Endothelial cell of umbilical vein (primary cell): ENCODE measurements around the gene INPP4B. TPM values are rescaled to one million over a fixed set of nuclear protein-coding genes. Genes with fewer than 3 reads are reported as not detected.

Experiments
- BruUV-seq: library from RNA; stranded (reverse); fragments of 400-500 nt; replicated peaks from 2 replicates; lab custom pipeline; 2021; lab: Mats Ljungman, UMichigan
- CTCF ChIA-PET: fragments of 300-600, 350-600 bp; sonication (Branson Sonifier 250); formaldehyde crosslinking; loops from one replicate; lab custom pipeline; 2021; ENCODE audit warnings: antibody characterized with exemption, inconsistent platforms; lab: Charles Lee
- POLR2A ChIA-PET: fragments of 300-600, 350-600 bp; sonication (Branson Sonifier 250); formaldehyde crosslinking; loops from one replicate; lab custom pipeline; 2021; ENCODE audit warnings: antibody characterized with exemption, inconsistent platforms; lab: Charles Lee
- DNase-seq: peaks from one replicate; pipeline ENCODE4 v3.0.0-alpha.2; 2011; ENCODE audit warnings: low read depth, low spot score
- FAIRE-seq: peaks from 2 replicates; lab custom pipeline; 2011; peaks lifted over from hg19 to GRCh38; lab: Jason Lieb, UNC
- H2AFZ ChIP-seq: 2 replicates; pipeline ENCODE4 v1.6.0; 2012; ENCODE audit warnings: low read depth, low read length, control low read depth, inconsistent platforms
- H3K27ac ChIP-seq: 2 replicates; pipeline ENCODE4 v1.5.1; 2011; ENCODE audit warnings: low read depth, mild to moderate bottlenecking, control low read depth, low read length, moderate library complexity; ENCODE audit not compliant: insufficient read depth
- H3K27me3 ChIP-seq, 2 experiments: 2 replicates each; pipeline versions ENCODE4 v1.6.0 to v1.6.1; 2011; ENCODE audit warnings: low read length in 2 of 2, mixed read lengths in 1 of 2; ENCODE audit not compliant: control insufficient read depth in 2 of 2, insufficient read depth in 2 of 2
- H3K36me3 ChIP-seq, 2 experiments: 2 replicates in 1 of 2; 3 replicates in 1 of 2; pipeline ENCODE4 v1.5.1; 2011; ENCODE audit warnings: low read length in 2 of 2, mild to moderate bottlenecking in 1 of 2, moderate library complexity in 1 of 2; ENCODE audit not compliant: control insufficient read depth in 2 of 2, insufficient read depth in 2 of 2; ENCODE audit errors: extremely low read depth in 1 of 2
- H3K4me1 ChIP-seq: 3 replicates; pipeline ENCODE4 v1.5.1; 2011; ENCODE audit warnings: mild to moderate bottlenecking, low read length; ENCODE audit not compliant: control insufficient read depth, insufficient read depth; ENCODE audit errors: extremely low read depth
- H3K4me2 ChIP-seq: 2 replicates; pipeline ENCODE4 v1.6.1; 2011; ENCODE audit warnings: low read length, control low read depth, mixed read lengths; ENCODE audit not compliant: insufficient read depth
- H3K4me3 ChIP-seq, 3 experiments: fragments of 200-600 bp in 1 of 3; sonication (generic), shearing (Covaris generic) in 1 of 3; replicated peaks in 1 of 3; 2 replicates each; pipeline ENCODE4 v1.5.1; 2011 to 2016; ENCODE audit warnings: control low read depth in 3 of 3, low read length in 3 of 3, mild to moderate bottlenecking in 2 of 3, inconsistent platforms in 1 of 3, low read depth in 1 of 3, moderate library complexity in 1 of 3; ENCODE audit not compliant: insufficient read depth in 1 of 3
- H3K79me2 ChIP-seq: 2 replicates; pipeline ENCODE4 v1.6.0; 2012; ENCODE audit warnings: low read length, inconsistent platforms; ENCODE audit not compliant: control insufficient read depth, insufficient read depth
- H3K9ac ChIP-seq: replicated peaks from 2 replicates; pipeline ENCODE3; 2011; ENCODE audit warnings: low read length, control low read depth; ENCODE audit not compliant: insufficient read depth; ENCODE audit errors: extremely low read depth
- H3K9me1 ChIP-seq: replicated peaks from 3 replicates; pipeline ENCODE4 v1.6.0; 2011; ENCODE audit warnings: mild to moderate bottlenecking, low read length; ENCODE audit not compliant: control insufficient read depth, insufficient read depth; ENCODE audit errors: extremely low read depth
- H3K9me3 ChIP-seq: replicated peaks from 2 replicates; pipeline ENCODE4 v1.5.1; 2012; ENCODE audit warnings: low read length, inconsistent platforms; ENCODE audit not compliant: control insufficient read depth, insufficient read depth
- H4K20me1 ChIP-seq: replicated peaks from 2 replicates; pipeline ENCODE3; 2011; ENCODE audit warnings: mild to moderate bottlenecking, low read length; ENCODE audit not compliant: control insufficient read depth, insufficient read depth; ENCODE audit errors: extremely low read depth
- CTCF ChIP-seq, 2 donors: IDR thresholded peaks; 1 replicate in 1 of 2; 2 replicates in 1 of 2; pipeline ENCODE4 v1.5.1; 2011; ENCODE audit warnings: low read length in 2 of 2, mild to moderate bottlenecking in 2 of 2, moderate library complexity in 2 of 2, control low read depth in 1 of 2, inconsistent platforms in 1 of 2, low read depth in 1 of 2; ENCODE audit not compliant: insufficient read depth in 1 of 2; ENCODE audit errors: extremely low read depth in 1 of 2
- EZH2 ChIP-seq: IDR thresholded peaks from 2 replicates; pipeline ENCODE4 v1.6.1; 2012; ENCODE audit warnings: borderline replicate concordance, low read depth, mild to moderate bottlenecking, moderate library complexity, low read length, inconsistent platforms; ENCODE audit not compliant: severe bottlenecking
- FOS ChIP-seq: IDR thresholded peaks from 2 replicates; pipeline ENCODE4 v1.6.1; 2011; ENCODE audit warnings: mild to moderate bottlenecking, low read length, moderate library complexity, borderline replicate concordance; ENCODE audit not compliant: insufficient read depth
- GATA2 ChIP-seq: IDR thresholded peaks from 2 replicates; pipeline ENCODE4 v1.7.0; 2011; ENCODE audit warnings: low read depth, mild to moderate bottlenecking, moderate library complexity, mixed read lengths, low read length; ENCODE audit not compliant: insufficient read length, insufficient read depth
- JUN ChIP-seq: IDR thresholded peaks from 2 replicates; pipeline ENCODE4 v1.6.1; 2011; ENCODE audit warnings: borderline replicate concordance, low read depth; ENCODE audit not compliant: insufficient read length, insufficient read depth
- MYC ChIP-seq: IDR thresholded peaks from one replicate; pipeline ENCODE4 v1.6.1; 2011; ENCODE audit warnings: mild to moderate bottlenecking, low read depth, low read length
- POLR2A ChIP-seq: IDR thresholded peaks from 2 replicates; pipeline ENCODE4 v1.6.1; 2012; ENCODE audit warnings: low read depth, mild to moderate bottlenecking, control low read depth, low read length
- POLR2AphosphoS5 ChIP-seq: IDR thresholded peaks from 2 replicates; pipeline ENCODE4 v1.6.1; 2012; ENCODE audit warnings: low read depth, mild to moderate bottlenecking, control low read depth, low read length, moderate library complexity; ENCODE audit not compliant: insufficient read depth
- dilution Hi-C: fragments of 300-500 bp; cut with MboI; formaldehyde crosslinking; loops from one replicate; pipeline ENCODE4 v1.15.0; 2019; ENCODE audit warnings: low sequenced_read_pairs; ENCODE audit not compliant: extremely low pct_ligation_motif_present
- intact Hi-C: fragments of 100-400 bp; cut with micrococcal nuclease; formaldehyde crosslinking; loops from one replicate; pipeline ENCODE4 v1.10.0; 2022
- polyA plus RNA-seq, 4 experiments: library from polyadenylated mRNA; depleted of rRNA in 3 of 4; stranded (reverse) in 3 of 4; unstranded in 1 of 4; fragments of >200 nt; gene quantifications; 2 replicates each; pipeline versions ENCODE4 v1.2.1 to v1.2.3, GENCODE V29; 2011 to 2012; ENCODE audit warnings: missing spikeins in 1 of 4
- total RNA-seq: library from RNA; stranded (reverse); gene quantifications from 2 replicates; pipeline ENCODE4 v1.2.3, GENCODE V29; 2021
- TF ChIP-seq, protein P1 (sequence below): IDR thresholded peaks from 2 replicates; pipeline ENCODE4 v1.6.1; 2011; ENCODE audit not compliant: insufficient read depth, insufficient read length

INPP4B gene
- total and polyA plus RNA-seq, 2 donors (not counting 3 experiments of a cell fraction or from before 2014, with no cell fraction given) = 0.41 to 3.1 TPM

DNA sequence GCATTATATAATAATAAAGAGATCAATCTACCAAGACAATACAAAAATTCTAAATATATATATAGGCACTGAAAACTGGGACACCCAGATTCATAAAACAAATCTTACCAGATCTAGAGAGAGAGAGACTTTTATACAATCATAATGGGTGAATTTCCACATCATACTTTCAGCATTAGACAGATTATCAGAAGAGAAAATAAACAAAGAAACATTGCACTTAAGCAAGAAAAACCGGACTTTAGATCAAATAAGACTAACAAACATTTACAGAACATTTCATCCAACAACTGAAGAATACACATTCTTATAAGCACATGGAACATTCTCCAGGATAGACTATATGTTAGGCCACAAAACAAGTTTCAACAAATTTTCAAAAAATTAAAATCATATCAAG is 245.1 kb downstream of the INPP4B start:
- TF ChIP-seq POLR2A (no peak), JUN (no peak), CTCF (IDR thresholded peaks at IDR 0.05; ENCODE audit: extremely low read depth in 1 of 2, insufficient read depth in 1 of 2, low read depth in 1 of 2, low read length in 2 of 2) (no peak)
- H3K27ac ChIP-seq = no peak overlapping the region
- no peak overlapping the region for H2AFZ ChIP-seq
- no peaks in the 10 kb centered on the region for H3K36me3 ChIP-seq
- no peaks in the 10 kb centered on the region for H3K4me1 ChIP-seq
- H3K4me3 ChIP-seq = no peak overlapping the region
- POLR2A ChIA-PET = no interaction called here
- DNase-seq (no peak), FAIRE-seq (no peak)
- H3K9me1 ChIP-seq = no peaks in the 10 kb centered on the region
- H3K4me2 ChIP-seq = no peak overlapping the region
- H3K27me3 ChIP-seq = no peaks in the 10 kb centered on the region
- CTCF ChIA-PET = no interaction called here
- no peak overlapping the region for H3K9ac ChIP-seq
- dilution Hi-C loops (no loop called here), intact Hi-C loops (no loop called here)
- H3K79me2 ChIP-seq = no peaks in the 10 kb centered on the region
- no peaks in the 10 kb centered on the region for H4K20me1 ChIP-seq
- H3K9me3 ChIP-seq = no peaks in the 10 kb centered on the region
- no TSS peak for BruUV-seq

DNA sequence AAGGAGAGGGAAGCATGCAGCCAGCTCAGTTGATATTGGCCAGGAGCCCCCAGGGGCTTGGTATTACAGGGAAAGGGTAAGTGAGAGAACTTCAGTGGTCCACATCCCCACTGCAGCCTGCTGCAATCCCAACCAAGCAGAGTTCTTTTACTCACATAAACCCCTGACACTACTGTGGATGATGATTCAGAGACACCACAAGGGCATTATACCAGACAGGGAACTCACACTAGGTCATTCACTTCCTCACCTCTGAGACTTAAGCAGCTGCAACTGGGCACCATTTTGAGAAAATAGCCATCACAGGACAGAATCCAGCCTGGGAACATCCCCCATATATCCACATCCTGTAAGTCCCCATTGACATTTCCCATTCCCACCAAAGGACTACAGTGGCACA is 248.0 kb downstream of the INPP4B start:
- POLR2A ChIA-PET = no interaction called here
- Histone ChIP-seq H3K4me2 (no peak overlapping the region), H2AFZ (no peak overlapping the region), H3K79me2 (no peaks in the 10 kb centered on the region), H3K9ac (no peak overlapping the region), H3K27ac (no peak overlapping the region), H4K20me1 (no peaks in the 10 kb centered on the region), H3K9me3 (no peaks in the 10 kb centered on the region), H3K27me3 (no peaks in the 10 kb centered on the region), H3K36me3 (no peaks in the 10 kb centered on the region), H3K9me1 (no peaks in the 10 kb centered on the region), H3K4me3 (no peak overlapping the region), H3K4me1 (no peaks in the 10 kb centered on the region)
- BruUV-seq = no TSS peak
- intact Hi-C loops (no loop called here), dilution Hi-C loops (no loop called here)
- CTCF ChIA-PET = no interaction called here
- TF ChIP-seq POLR2A (no peak), POLR2AphosphoS5 (no peak), CTCF (IDR thresholded peaks at IDR 0.05; ENCODE audit: extremely low read depth in 1 of 2, insufficient read depth in 1 of 2, low read depth in 1 of 2, low read length in 2 of 2) (no peak), FOS (no peak), JUN (no peak), MYC (no peak), GATA2 (no peak), EZH2 (no peak)
- TF ChIP-seq, protein P1, sequence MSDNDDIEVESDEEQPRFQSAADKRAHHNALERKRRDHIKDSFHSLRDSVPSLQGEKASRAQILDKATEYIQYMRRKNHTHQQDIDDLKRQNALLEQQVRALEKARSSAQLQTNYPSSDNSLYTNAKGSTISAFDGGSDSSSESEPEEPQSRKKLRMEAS = no peak
- DNase-seq (no peak), FAIRE-seq (no peak)
